Occipital lobe (tissue), 2 donors: ENCODE data around the gene RAPGEF5. TPM values are rescaled to one million over a fixed set of nuclear protein-coding genes. Genes with fewer than 3 reads are reported as not detected.

Experiments
- DNase-seq: peaks from one replicate; lab custom pipeline; 2025; lab: John Stamatoyannopoulos, UW
- total RNA-seq: library from RNA; depleted of rRNA; stranded (reverse); fragments of >200 nt; gene quantifications from one replicate; pipeline ENCODE4 v1.2.3, GENCODE V29; 2014

The RAPGEF5 gene
- total RNA-seq: 81.4 TPM

GRCh38 chr7:22356701-22357310 lies at the start of gene RAPGEF5:
Gene RAPGEF5 (minus strand): TSS chr7:22357154. CDS start chr7:22357060, 94 bp downstream.
- DNase-seq: no peak

- DNase-seq: no peak
Measured at GRCh38 chr7:22406715-22407114, 49.8 kb upstream of the RAPGEF5 start.

GRCh38 chr7:22404421-22405023 lies 47.6 kb upstream of the RAPGEF5 start:
- DNase-seq: no peak

GRCh38 chr7:22403344-22403743 lies 46.4 kb upstream of the RAPGEF5 start:
- no peak for DNase-seq

GRCh38 chr7:22402250-22402649 lies 45.3 kb upstream of the RAPGEF5 start:
- DNase-seq: no peak

- DNase-seq: no peak
Measured at GRCh38 chr7:22400936-22401553, 44.1 kb upstream of the RAPGEF5 start.

GRCh38 chr7:22400150-22400814 lies 43.3 kb upstream of the RAPGEF5 start:
- DNase-seq: no peak

GRCh38 chr7:22399546-22399945 lies 42.6 kb upstream of the RAPGEF5 start:
- DNase-seq: no peak

GRCh38 chr7:22399091-22399490 lies 42.1 kb upstream of the RAPGEF5 start:
- no peak for DNase-seq

- DNase-seq: no peak
Measured at GRCh38 chr7:22397981-22398380, 41.0 kb upstream of the RAPGEF5 start.

- DNase-seq: no peak
Measured at GRCh38 chr7:22395222-22395621, 38.3 kb upstream of the RAPGEF5 start.

- no peak for DNase-seq
Measured at GRCh38 chr7:22394739-22395138, 37.8 kb upstream of the RAPGEF5 start.

- DNase-seq: peak; percentile 62
Measured at GRCh38 chr7:22393913-22394729, 37.2 kb upstream of the RAPGEF5 start.

GRCh38 chr7:22390516-22390915 lies 33.6 kb upstream of the RAPGEF5 start:
- no peak for DNase-seq

- DNase-seq: no peak
Measured at GRCh38 chr7:22389892-22390291, 32.9 kb upstream of the RAPGEF5 start.

- peak; percentile 74 for DNase-seq
Measured at GRCh38 chr7:22387583-22387982, 30.6 kb upstream of the RAPGEF5 start.

GRCh38 chr7:22386865-22387264 lies 29.9 kb upstream of the RAPGEF5 start:
- no peak for DNase-seq

- no peak for DNase-seq
Measured at GRCh38 chr7:22386206-22386858, 29.4 kb upstream of the RAPGEF5 start.

GRCh38 chr7:22385326-22385725 lies 28.4 kb upstream of the RAPGEF5 start:
- no peak for DNase-seq

GRCh38 chr7:22380333-22380732 lies 23.4 kb upstream of the RAPGEF5 start:
- no peak for DNase-seq
